Neural cell (in vitro differentiated cells): Measurements from ENCODE around the gene STRA6. TPM values are rescaled to one million over a fixed set of nuclear protein-coding genes. Genes with fewer than 3 reads are reported as not detected.

Source experiments
- H2AFZ ChIP-seq: fragments of 200-600, 300-800 bp; sonication (generic), shearing (Covaris generic); 2 replicates; pipeline ENCODE4 v1.6.0; 2014; ENCODE audit warnings: low read depth, mild to moderate bottlenecking, antibody characterized with exemption, low read length, moderate library complexity
- H3F3A ChIP-seq: fragments of 200-600 bp; shearing (Covaris generic); 2 replicates; pipeline ENCODE4 v1.6.1; 2016; ENCODE audit warnings: mild to moderate bottlenecking, moderate library complexity, mixed read lengths, antibody characterized with exemption, low read length; ENCODE audit not compliant: insufficient read depth, poor library complexity, severe bottlenecking
- H3K27ac ChIP-seq: fragments of 200-600, 300-800 bp; sonication (generic), shearing (Covaris generic); 2 replicates; pipeline ENCODE4 v1.5.1; 2014; ENCODE audit warnings: mild to moderate bottlenecking, low read length, moderate library complexity
- H3K27me3 ChIP-seq: fragments of 300-800, 200-600 bp; sonication (generic), shearing (Covaris generic); 2 replicates; pipeline ENCODE4 v1.6.0; 2014; ENCODE audit warnings: mild to moderate bottlenecking, low read depth, low read length, moderate library complexity; ENCODE audit not compliant: insufficient read depth
- H3K36me3 ChIP-seq: fragments of 300-800, 200-600 bp; sonication (generic), shearing (Covaris generic); 2 replicates; pipeline ENCODE4 v1.5.1; 2014; ENCODE audit warnings: mild to moderate bottlenecking, antibody characterized with exemption, low read length, moderate library complexity; ENCODE audit not compliant: insufficient read depth
- H3K4me2 ChIP-seq: fragments of 300-800, 200-600 bp; sonication (generic), shearing (Covaris generic); 2 replicates; pipeline ENCODE4 v1.6.0; 2014; ENCODE audit warnings: mild to moderate bottlenecking, low read length
- H3K4me3 ChIP-seq: fragments of 300-800, 200-600 bp; sonication (generic), shearing (Covaris generic); 2 replicates; pipeline ENCODE4 v1.5.1; 2014; ENCODE audit warnings: mild to moderate bottlenecking, low read length, moderate library complexity
- H3K79me2 ChIP-seq: fragments of 200-600 bp; shearing (Covaris generic); replicated peaks from 2 replicates; pipeline ENCODE4 v1.6.0; 2014; ENCODE audit warnings: mild to moderate bottlenecking, low read length, moderate library complexity; ENCODE audit not compliant: insufficient read depth
- H3K9ac ChIP-seq: fragments of 300-800, 200-600 bp; sonication (generic), shearing (Covaris generic); 2 replicates; pipeline ENCODE4 v1.6.1; 2016; ENCODE audit warnings: mild to moderate bottlenecking, low read length, mixed read lengths
- H3K9me2 ChIP-seq: fragments of 200-600 bp; shearing (Covaris generic); 2 replicates; pipeline ENCODE4 v1.6.1; 2016; ENCODE audit warnings: mild to moderate bottlenecking, low read length, mixed read lengths; ENCODE audit not compliant: insufficient read depth
- H3K9me3 ChIP-seq: fragments of 200-600, 300-800 bp; sonication (generic), shearing (Covaris generic); 2 replicates; pipeline ENCODE4 v1.6.1; 2016; ENCODE audit warnings: mild to moderate bottlenecking, mixed run types, low read length, moderate library complexity, mixed read lengths
- H4K20me1 ChIP-seq: fragments of 200-600 bp; shearing (Covaris generic); 2 replicates; pipeline ENCODE4 v1.6.1; 2016; ENCODE audit warnings: mild to moderate bottlenecking, mixed run types; ENCODE audit not compliant: insufficient read depth
- EP300 ChIP-seq: fragments of 450-650 bp; conservative IDR thresholded peaks from 2 replicates; pipeline ENCODE4 v1.6.1; 2014; ENCODE audit warnings: antibody characterized with exemption, mild to moderate bottlenecking, moderate library complexity; ENCODE audit not compliant: poor library complexity, severe bottlenecking
- EZH2 ChIP-seq: fragments of 200-600, 300-800 bp; shearing (Covaris generic), sonication (generic); IDR thresholded peaks from 2 replicates; pipeline ENCODE4 v1.6.1; 2014; ENCODE audit warnings: antibody characterized with exemption, low read length, borderline replicate concordance, mild to moderate bottlenecking; ENCODE audit not compliant: insufficient read depth, poor library complexity, severe bottlenecking
- MXI1 ChIP-seq: fragments of 450-650 bp; conservative IDR thresholded peaks from 2 replicates; pipeline ENCODE4 v1.6.1; 2014; ENCODE audit warnings: antibody characterized with exemption, mild to moderate bottlenecking; ENCODE audit not compliant: poor library complexity, severe bottlenecking
- POLR2AphosphoS5 ChIP-seq: IDR thresholded peaks from 2 replicates; pipeline ENCODE4 v1.6.1; 2012
- RAD21 ChIP-seq: fragments of 450-650 bp; conservative IDR thresholded peaks from 2 replicates; pipeline ENCODE4 v1.6.1; 2014; ENCODE audit warnings: antibody characterized with exemption, mild to moderate bottlenecking, moderate library complexity
- SMC3 ChIP-seq: fragments of 450-650 bp; conservative IDR thresholded peaks from 2 replicates; pipeline ENCODE4 v1.6.1; 2014; ENCODE audit warnings: antibody characterized with exemption, mild to moderate bottlenecking, moderate library complexity; ENCODE audit not compliant: poor library complexity
- TAF1 ChIP-seq: IDR thresholded peaks from 2 replicates; pipeline ENCODE4 v1.6.1; 2012; ENCODE audit warnings: low read depth
- polyA plus RNA-seq: library from polyadenylated mRNA; depleted of rRNA; stranded (reverse); fragments of >200 nt; gene quantifications from 2 replicates; pipeline ENCODE4 v1.2.3, GENCODE V29; 2014
- TF ChIP-seq, protein P1 (sequence below): fragments of 450-650 bp; IDR thresholded peaks from 2 replicates; pipeline ENCODE4 v1.5.1; 2014; ENCODE audit warnings: antibody characterized with exemption, mild to moderate bottlenecking, moderate library complexity; ENCODE audit not compliant: poor library complexity, severe bottlenecking
- TF ChIP-seq, protein P2 (sequence below): IDR thresholded peaks from 2 replicates; pipeline ENCODE4 v1.6.1; 2012; ENCODE audit warnings: borderline replicate concordance

Gene STRA6
- polyA plus RNA-seq, 1 donor from 2014 or later: 4.4 TPM

DNA sequence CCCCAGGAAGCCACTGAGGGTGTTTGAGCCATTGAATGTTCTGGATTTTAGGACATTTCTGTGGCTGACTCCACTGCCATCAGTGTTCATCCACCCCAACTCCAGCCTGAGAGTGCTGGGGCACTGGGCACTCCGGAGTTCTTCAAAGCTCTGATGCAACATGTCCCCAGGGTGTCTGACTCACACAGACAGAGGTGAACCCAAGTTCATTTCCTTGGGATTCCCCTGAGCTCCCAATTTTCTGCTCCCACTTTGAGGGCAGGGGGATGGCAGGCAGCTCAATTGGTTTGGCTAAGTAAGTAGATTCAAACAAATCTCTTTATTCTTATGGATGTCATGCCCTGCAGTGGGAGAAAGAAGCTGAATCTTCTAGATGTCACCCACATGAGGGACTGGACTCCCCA is 2.2 kb downstream of the STRA6 start:
- Histone ChIP-seq H3K4me3 (no peak overlapping the region), H2AFZ (no peak overlapping the region), H3K79me2 (no peaks in the 10 kb centered on the region), H3K36me3 (no peaks in the 10 kb centered on the region), H3K9me3 (no peaks in the 10 kb centered on the region), H3K9me2 (no peaks in the 10 kb centered on the region), H3K27me3 (no peaks in the 10 kb centered on the region), H4K20me1 (no peaks in the 10 kb centered on the region), H3K4me2 (no peak overlapping the region), H3K9ac (no peak overlapping the region), H3F3A (no peaks in the 10 kb centered on the region), H3K27ac (no peak overlapping the region)
- TF ChIP-seq POLR2AphosphoS5 (no peak), TAF1 (no peak), EP300 (no peak), MXI1 (no peak), EZH2 (no peak), SMC3 (no peak), RAD21 (no peak)
- TF ChIP-seq, protein P1, sequence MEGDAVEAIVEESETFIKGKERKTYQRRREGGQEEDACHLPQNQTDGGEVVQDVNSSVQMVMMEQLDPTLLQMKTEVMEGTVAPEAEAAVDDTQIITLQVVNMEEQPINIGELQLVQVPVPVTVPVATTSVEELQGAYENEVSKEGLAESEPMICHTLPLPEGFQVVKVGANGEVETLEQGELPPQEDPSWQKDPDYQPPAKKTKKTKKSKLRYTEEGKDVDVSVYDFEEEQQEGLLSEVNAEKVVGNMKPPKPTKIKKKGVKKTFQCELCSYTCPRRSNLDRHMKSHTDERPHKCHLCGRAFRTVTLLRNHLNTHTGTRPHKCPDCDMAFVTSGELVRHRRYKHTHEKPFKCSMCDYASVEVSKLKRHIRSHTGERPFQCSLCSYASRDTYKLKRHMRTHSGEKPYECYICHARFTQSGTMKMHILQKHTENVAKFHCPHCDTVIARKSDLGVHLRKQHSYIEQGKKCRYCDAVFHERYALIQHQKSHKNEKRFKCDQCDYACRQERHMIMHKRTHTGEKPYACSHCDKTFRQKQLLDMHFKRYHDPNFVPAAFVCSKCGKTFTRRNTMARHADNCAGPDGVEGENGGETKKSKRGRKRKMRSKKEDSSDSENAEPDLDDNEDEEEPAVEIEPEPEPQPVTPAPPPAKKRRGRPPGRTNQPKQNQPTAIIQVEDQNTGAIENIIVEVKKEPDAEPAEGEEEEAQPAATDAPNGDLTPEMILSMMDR: no peak
- TF ChIP-seq, protein P2, sequence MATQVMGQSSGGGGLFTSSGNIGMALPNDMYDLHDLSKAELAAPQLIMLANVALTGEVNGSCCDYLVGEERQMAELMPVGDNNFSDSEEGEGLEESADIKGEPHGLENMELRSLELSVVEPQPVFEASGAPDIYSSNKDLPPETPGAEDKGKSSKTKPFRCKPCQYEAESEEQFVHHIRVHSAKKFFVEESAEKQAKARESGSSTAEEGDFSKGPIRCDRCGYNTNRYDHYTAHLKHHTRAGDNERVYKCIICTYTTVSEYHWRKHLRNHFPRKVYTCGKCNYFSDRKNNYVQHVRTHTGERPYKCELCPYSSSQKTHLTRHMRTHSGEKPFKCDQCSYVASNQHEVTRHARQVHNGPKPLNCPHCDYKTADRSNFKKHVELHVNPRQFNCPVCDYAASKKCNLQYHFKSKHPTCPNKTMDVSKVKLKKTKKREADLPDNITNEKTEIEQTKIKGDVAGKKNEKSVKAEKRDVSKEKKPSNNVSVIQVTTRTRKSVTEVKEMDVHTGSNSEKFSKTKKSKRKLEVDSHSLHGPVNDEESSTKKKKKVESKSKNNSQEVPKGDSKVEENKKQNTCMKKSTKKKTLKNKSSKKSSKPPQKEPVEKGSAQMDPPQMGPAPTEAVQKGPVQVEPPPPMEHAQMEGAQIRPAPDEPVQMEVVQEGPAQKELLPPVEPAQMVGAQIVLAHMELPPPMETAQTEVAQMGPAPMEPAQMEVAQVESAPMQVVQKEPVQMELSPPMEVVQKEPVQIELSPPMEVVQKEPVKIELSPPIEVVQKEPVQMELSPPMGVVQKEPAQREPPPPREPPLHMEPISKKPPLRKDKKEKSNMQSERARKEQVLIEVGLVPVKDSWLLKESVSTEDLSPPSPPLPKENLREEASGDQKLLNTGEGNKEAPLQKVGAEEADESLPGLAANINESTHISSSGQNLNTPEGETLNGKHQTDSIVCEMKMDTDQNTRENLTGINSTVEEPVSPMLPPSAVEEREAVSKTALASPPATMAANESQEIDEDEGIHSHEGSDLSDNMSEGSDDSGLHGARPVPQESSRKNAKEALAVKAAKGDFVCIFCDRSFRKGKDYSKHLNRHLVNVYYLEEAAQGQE: no peak

DNA sequence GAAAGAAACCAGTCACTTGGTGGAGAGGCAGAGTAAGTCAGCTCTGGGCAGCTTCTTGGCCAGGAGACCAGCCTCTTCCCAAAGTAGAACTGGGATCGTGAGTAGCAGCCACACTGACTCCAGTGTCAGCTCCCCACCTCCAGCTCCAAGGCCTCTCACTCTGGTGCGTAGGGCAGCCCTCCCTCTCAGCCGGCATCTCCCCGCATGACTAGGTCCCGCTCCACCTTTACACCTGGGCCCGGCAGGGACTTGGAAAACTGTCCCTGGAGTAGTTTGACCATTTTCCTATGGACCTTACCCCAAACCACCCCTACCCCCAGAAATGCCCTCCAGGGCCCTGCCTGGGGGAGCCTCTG is 3.3 kb downstream of the STRA6 start:
- no peak overlapping the region for H3K4me2 ChIP-seq
- TF ChIP-seq, protein P2: no peak
- TF ChIP-seq, protein P1: no peak
- TF ChIP-seq RAD21 (no peak), EP300 (no peak), TAF1 (no peak), POLR2AphosphoS5 (no peak), SMC3 (no peak)

More for the DNA sequence above, 3.3 kb downstream of the STRA6 start:
- no peaks in the 10 kb centered on the region for H3K36me3 ChIP-seq
- H3F3A ChIP-seq: no peaks in the 10 kb centered on the region
- H3K4me3 ChIP-seq: no peak overlapping the region
- no peaks in the 10 kb centered on the region for H3K9me2 ChIP-seq
- H3K27ac ChIP-seq: no peak overlapping the region
- H3K9me3 ChIP-seq: no peaks in the 10 kb centered on the region
- no peak overlapping the region for H3K9ac ChIP-seq
- H3K79me2 ChIP-seq: no peaks in the 10 kb centered on the region
- H2AFZ ChIP-seq: no peak overlapping the region
- no peaks in the 10 kb centered on the region for H4K20me1 ChIP-seq
- H3K27me3 ChIP-seq: no peaks in the 10 kb centered on the region
